Transverse colon (tissue), 4 donors: ENCODE results near the gene MBD1.

ENCODE experiments used
- POLR2AphosphoS5 ChIP-seq, 3 donors: sonication (generic); formaldehyde crosslinking; IDR thresholded peaks; one replicate each; pipeline ENCODE4 v1.6.1; 2016; ENCODE audit warnings: antibody characterized with exemption in 3 of 3
- TF ChIP-seq, protein P1 (sequence below), 5 experiments: fragments of 200-600 bp in 3 of 5; fragments of 450-650 bp in 2 of 5; sonication (generic) in 3 of 5; IDR thresholded peaks; 1 replicate in 2 of 5; 2 replicates in 3 of 5; pipeline ENCODE4 v1.5.1; 2016 to 2017; ENCODE audit warnings: antibody characterized with exemption in 5 of 5, inconsistent platforms in 3 of 5, mild to moderate bottlenecking in 2 of 5, moderate library complexity in 1 of 5

DNA sequence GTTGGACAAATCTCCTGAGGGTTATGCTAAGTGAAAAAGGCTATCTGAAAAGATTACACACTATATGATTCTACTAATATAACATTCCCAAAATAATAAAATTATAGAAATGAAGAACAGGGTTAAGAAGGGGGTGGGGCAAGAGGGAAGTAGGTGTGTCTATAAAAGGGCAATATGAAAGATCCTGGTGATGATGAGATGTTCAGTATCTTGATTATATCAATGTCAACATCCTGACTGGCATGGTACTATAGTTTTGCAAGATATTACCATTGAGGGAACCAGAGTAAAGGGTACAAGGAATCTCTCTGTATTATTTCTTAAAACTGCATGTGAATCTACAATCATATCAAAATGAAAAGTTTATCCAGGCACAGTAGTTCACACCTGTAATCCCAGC lies 31.7 kb downstream of the MBD1 start:
- TF ChIP-seq, protein P1, sequence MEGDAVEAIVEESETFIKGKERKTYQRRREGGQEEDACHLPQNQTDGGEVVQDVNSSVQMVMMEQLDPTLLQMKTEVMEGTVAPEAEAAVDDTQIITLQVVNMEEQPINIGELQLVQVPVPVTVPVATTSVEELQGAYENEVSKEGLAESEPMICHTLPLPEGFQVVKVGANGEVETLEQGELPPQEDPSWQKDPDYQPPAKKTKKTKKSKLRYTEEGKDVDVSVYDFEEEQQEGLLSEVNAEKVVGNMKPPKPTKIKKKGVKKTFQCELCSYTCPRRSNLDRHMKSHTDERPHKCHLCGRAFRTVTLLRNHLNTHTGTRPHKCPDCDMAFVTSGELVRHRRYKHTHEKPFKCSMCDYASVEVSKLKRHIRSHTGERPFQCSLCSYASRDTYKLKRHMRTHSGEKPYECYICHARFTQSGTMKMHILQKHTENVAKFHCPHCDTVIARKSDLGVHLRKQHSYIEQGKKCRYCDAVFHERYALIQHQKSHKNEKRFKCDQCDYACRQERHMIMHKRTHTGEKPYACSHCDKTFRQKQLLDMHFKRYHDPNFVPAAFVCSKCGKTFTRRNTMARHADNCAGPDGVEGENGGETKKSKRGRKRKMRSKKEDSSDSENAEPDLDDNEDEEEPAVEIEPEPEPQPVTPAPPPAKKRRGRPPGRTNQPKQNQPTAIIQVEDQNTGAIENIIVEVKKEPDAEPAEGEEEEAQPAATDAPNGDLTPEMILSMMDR (IDR thresholded peaks at IDR 0.05) = no peak
- no peak for TF ChIP-seq POLR2AphosphoS5 (IDR thresholded peaks at IDR 0.05)
